Neural crest cell (in vitro differentiated cells): Measurements from ENCODE around the gene ATF7IP2. TPM values are rescaled to one million over a fixed set of nuclear protein-coding genes. Genes with fewer than 3 reads are reported as not detected.
"Not testable (repeated sequence)": the region's sequence is repeated elsewhere in the genome, so short reads cannot be mapped to it uniquely, and the experiment has no call there.

ENCODE experiments used
- DNase-seq: peaks from one replicate; pipeline ENCODE4 v3.0.0; 2021; ENCODE audit warnings: low read depth, mixed read lengths, low spot score
- H3K27ac Mint-ChIP-seq: one replicate; pipeline ENCODE4 v1.8.0; 2021; ENCODE audit warnings: mild to moderate bottlenecking, mixed read lengths; ENCODE audit not compliant: unreplicated experiment
- H3K27me3 Mint-ChIP-seq: 2 replicates; pipeline ENCODE4 v1.8.0; 2021; ENCODE audit warnings: low read depth, mild to moderate bottlenecking, mixed read lengths
- H3K36me3 Mint-ChIP-seq: 2 replicates; pipeline ENCODE4 v1.8.0; 2021; ENCODE audit warnings: low read depth, mild to moderate bottlenecking, mixed read lengths
- H3K4me1 Mint-ChIP-seq: 2 replicates; pipeline ENCODE4 v1.8.0; 2021; ENCODE audit warnings: mixed read lengths
- H3K4me3 Mint-ChIP-seq: one replicate; pipeline ENCODE4 v1.8.0; 2021; ENCODE audit warnings: mild to moderate bottlenecking, mixed read lengths
- H3K9me3 Mint-ChIP-seq: 2 replicates; pipeline ENCODE4 v1.8.0; 2021; ENCODE audit warnings: mixed read lengths
- total RNA-seq: library from RNA; stranded (reverse); gene quantifications from 2 replicates; pipeline ENCODE4 v1.2.1, GENCODE V29; 2021
- TF ChIP-seq, protein P1 (sequence below): fragments of 200-600 bp; sonication (generic); conservative IDR thresholded peaks from 2 replicates; pipeline ENCODE4 v1.5.0; 2021; ENCODE audit warnings: antibody characterized with exemption, mild to moderate bottlenecking

ATF7IP2 gene
- total RNA-seq, 1 donor from 2014 or later: 19.4 TPM

DNA sequence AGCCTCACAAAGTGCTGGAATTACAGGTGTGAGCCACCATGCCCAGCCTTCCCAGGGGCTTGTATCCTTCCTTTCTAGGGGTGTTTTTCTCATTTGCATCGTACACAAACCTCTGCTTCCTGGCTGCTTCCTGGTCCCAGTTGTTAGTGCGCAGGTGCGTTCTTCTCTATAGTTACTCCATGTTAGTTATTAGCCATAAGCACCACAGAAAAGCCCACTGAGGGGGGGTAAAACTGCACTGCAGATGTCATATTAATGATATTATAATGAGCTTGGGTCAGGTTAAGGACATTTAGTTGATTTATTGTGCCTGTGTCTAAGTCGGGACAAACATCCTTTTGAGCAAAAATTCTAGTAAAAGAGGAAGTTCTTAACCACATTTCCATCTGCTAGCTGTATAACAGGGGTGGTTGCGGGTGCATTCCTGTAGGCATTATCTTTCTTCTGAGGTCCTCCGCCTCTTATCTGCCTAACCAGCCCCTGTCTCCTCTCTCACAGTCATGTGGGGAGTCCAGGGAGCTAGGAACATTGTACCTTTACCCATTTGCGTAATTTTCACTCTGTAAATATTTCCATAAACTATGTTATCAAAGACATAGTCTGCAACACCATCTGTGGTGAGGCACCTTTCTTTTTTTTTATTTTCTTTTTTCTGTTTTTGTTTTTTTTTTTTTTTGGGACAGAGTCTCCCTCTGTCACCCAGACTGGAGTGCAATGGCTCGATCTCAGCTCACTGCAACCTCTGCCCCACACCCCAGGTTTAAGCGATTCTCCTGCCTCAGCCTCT lies 23.6 kb upstream of the ATF7IP2 start:
- no peak for DNase-seq
- no peaks in the 10 kb centered on the region for H3K27me3 Mint-ChIP-seq
- H3K4me1 Mint-ChIP-seq: peaks cover 7% of the 10 kb centered on the region
- H3K9me3 Mint-ChIP-seq: no peaks in the 10 kb centered on the region
- TF ChIP-seq, protein P1, sequence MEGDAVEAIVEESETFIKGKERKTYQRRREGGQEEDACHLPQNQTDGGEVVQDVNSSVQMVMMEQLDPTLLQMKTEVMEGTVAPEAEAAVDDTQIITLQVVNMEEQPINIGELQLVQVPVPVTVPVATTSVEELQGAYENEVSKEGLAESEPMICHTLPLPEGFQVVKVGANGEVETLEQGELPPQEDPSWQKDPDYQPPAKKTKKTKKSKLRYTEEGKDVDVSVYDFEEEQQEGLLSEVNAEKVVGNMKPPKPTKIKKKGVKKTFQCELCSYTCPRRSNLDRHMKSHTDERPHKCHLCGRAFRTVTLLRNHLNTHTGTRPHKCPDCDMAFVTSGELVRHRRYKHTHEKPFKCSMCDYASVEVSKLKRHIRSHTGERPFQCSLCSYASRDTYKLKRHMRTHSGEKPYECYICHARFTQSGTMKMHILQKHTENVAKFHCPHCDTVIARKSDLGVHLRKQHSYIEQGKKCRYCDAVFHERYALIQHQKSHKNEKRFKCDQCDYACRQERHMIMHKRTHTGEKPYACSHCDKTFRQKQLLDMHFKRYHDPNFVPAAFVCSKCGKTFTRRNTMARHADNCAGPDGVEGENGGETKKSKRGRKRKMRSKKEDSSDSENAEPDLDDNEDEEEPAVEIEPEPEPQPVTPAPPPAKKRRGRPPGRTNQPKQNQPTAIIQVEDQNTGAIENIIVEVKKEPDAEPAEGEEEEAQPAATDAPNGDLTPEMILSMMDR: no peak
- no peaks in the 10 kb centered on the region for H3K36me3 Mint-ChIP-seq
- no peak overlapping the region for H3K4me3 Mint-ChIP-seq
- H3K27ac Mint-ChIP-seq: no peak overlapping the region

DNA sequence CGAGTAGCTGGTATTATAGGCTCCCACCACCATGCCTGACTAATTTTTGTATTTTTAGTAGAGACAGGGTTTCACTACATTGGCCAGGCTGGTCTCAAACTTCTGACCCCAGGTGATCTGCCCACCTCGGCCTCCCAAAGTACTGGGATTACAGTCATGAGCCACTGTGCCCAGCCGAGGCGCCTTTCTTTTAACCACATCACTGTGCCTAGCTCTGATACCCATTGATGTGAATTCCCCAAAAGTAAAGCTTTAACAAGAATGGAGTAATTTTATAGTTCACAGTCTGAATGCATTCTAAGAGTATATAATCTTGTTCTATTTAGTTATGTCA lies 23.0 kb upstream of the ATF7IP2 start:
- H3K27me3 Mint-ChIP-seq, H3K4me3 Mint-ChIP-seq, H3K4me1 Mint-ChIP-seq, H3K9me3 Mint-ChIP-seq, H3K27ac Mint-ChIP-seq, H3K36me3 Mint-ChIP-seq, DNase-seq: not testable (repeated sequence)

DNA sequence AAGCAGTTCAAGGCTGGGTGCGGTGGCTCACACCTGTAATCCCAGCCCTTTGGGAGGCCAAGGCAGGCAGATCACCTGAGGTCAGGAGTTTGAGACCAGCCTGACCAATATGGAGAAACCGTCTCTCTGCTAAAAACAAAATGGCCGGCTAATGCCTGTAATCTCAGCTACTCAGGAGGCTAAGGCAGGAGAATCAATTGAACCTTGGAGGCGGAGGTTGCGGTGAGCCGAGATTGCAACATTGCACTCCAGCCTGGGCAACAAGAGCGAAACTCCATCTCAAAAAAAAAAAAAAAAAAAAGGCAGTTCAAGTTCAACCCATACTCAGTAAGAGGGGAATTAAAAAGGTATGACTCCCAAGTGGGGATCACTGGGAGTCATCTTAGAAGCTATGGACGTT lies 19.2 kb upstream of the ATF7IP2 start:
- H3K27ac Mint-ChIP-seq, DNase-seq, H3K9me3 Mint-ChIP-seq, H3K27me3 Mint-ChIP-seq, H3K4me3 Mint-ChIP-seq, H3K4me1 Mint-ChIP-seq, H3K36me3 Mint-ChIP-seq: not testable (repeated sequence)

GRCh38 chr16:10367616-10368188 lies 18.2 kb upstream of the ATF7IP2 start:
- Mint-ChIP-seq H3K36me3 (no peaks in the 10 kb centered on the region), H3K4me3 (no peak overlapping the region), H3K27ac (no peak overlapping the region), H3K9me3 (no peaks in the 10 kb centered on the region), H3K4me1 (no peaks in the 10 kb centered on the region), H3K27me3 (no peaks in the 10 kb centered on the region)
- TF ChIP-seq, protein P1: no peak
- no peak for DNase-seq

DNA sequence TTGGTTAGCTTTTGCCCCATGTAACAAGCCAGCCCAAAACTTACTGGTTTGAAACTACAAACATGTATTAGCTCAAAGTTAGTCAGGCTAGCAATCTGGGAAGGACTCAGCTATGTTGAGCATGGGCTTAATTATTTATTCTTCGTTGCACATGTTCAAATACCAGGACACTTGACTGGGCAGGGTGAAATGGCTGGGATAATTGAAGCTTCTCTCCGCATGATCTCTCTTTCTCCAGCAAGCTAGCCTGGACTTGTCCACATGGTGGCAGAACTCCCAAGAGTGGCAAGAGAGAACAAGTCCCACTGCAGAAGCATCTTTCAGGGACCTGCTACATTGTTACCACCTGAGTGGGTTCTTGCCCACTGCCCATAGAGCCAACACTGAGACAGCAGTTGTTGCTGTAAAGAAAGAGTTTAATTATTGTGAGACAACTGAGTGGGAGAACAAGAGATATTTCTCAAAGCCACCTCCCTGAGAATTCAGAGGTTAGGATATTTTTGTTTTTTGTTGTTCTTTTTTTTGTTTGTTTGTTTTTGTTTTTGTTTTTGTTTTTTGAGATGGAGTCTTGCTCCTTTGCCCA lies 16.8 kb upstream of the ATF7IP2 start:
- TF ChIP-seq, protein P1: no peak
- H3K27ac Mint-ChIP-seq: no peak overlapping the region
- no peak overlapping the region for H3K4me3 Mint-ChIP-seq
- H3K4me1 Mint-ChIP-seq: no peaks in the 10 kb centered on the region
- H3K36me3 Mint-ChIP-seq: no peaks in the 10 kb centered on the region
- no peak for DNase-seq
- no peaks in the 10 kb centered on the region for H3K9me3 Mint-ChIP-seq
- no peaks in the 10 kb centered on the region for H3K27me3 Mint-ChIP-seq

DNA sequence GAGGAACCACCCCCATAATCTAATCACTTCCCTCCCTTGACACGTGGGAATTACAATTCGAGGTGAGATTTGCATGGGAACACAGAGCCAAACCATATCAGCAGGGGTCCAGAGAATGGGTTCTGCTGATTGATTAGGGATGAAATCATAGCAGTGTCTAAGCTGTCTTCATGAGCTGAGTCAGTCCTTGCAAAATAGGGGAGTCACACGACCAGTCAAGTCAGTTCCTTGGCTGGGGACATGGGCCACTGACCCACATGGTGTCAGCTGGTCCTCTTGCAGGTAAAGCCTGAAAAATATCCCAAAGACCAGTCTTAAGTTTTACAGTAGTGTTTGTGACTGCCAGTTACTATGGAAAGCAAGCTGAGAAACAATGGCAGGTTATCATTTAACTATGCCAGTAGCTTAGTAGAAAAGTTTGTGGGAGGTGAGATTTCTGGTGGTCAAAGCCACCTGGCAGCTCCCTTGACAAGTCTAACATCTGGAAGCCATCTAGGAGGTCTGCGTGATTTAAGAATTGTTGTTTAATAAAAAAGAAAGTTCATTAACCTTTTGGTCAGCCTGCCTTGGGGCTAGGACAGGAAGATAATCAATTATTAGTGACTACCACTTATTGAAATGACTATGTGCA lies 15.7 kb upstream of the ATF7IP2 start:
- no peak overlapping the region for H3K27ac Mint-ChIP-seq
- H3K36me3 Mint-ChIP-seq: no peaks in the 10 kb centered on the region
- DNase-seq: no peak
- no peaks in the 10 kb centered on the region for H3K27me3 Mint-ChIP-seq
- H3K4me3 Mint-ChIP-seq: no peak overlapping the region
- no peaks in the 10 kb centered on the region for H3K4me1 Mint-ChIP-seq
- H3K9me3 Mint-ChIP-seq: no peaks in the 10 kb centered on the region
- TF ChIP-seq, protein P1: no peak
